HG03039 (cell line): ENCODE data around the gene NAV1.
A peak's percentile ranks its signal among the peaks of the same experiment; 100 is the strongest.
"Not testable (repeated sequence)": the region's sequence is repeated elsewhere in the genome, so short reads cannot be mapped to it uniquely, and the experiment has no call there.

Experiments
- ATAC-seq: cut with Tn5 transposase; IDR thresholded peaks from one replicate; pipeline ENCODE4 v1.9.1; 2021; ENCODE audit warnings: mild to moderate bottlenecking, moderate library complexity; ENCODE audit not compliant: unreplicated experiment

Gene NAV1

GRCh38 chr1:201504179-201504631, 34.7 kb upstream of the NAV1 start:
- no peak for ATAC-seq

GRCh38 chr1:201504799-201505502, 34.0 kb upstream of the NAV1 start:
- no peak for ATAC-seq

- ATAC-seq: no peak
Observed at GRCh38 chr1:201505503-201505890, 33.4 kb upstream of the NAV1 start.

- no peak for ATAC-seq
Observed at GRCh38 chr1:201506092-201506491, 32.8 kb upstream of the NAV1 start.

GRCh38 chr1:201506557-201507359, 32.2 kb upstream of the NAV1 start, which contains the start of gene CSRP1:
CSRP1 (minus strand) TSS chr1:201507123; CDS start chr1:201496303, 10,820 bp downstream.
- peak; percentile 84 for ATAC-seq

- no peak for ATAC-seq
Observed at GRCh38 chr1:201507360-201507675, 31.6 kb upstream of the NAV1 start.

- ATAC-seq: no peak
Observed at GRCh38 chr1:201508809-201509208, 30.1 kb upstream of the NAV1 start.

GRCh38 chr1:201509601-201510374, 29.1 kb upstream of the NAV1 start:
- ATAC-seq: no peak

GRCh38 chr1:201510734-201511133, 28.2 kb upstream of the NAV1 start:
- ATAC-seq: no peak

GRCh38 chr1:201511396-201511940, 27.5 kb upstream of the NAV1 start:
- ATAC-seq: no peak

GRCh38 chr1:201511941-201512539, 26.9 kb upstream of the NAV1 start:
- no peak for ATAC-seq

GRCh38 chr1:201513498-201514243, 25.3 kb upstream of the NAV1 start:
- no peak for ATAC-seq

GRCh38 chr1:201514466-201514865, 24.5 kb upstream of the NAV1 start:
- no peak for ATAC-seq

- no peak for ATAC-seq
Observed at GRCh38 chr1:201515062-201515750, 23.7 kb upstream of the NAV1 start.

- ATAC-seq: no peak
Observed at GRCh38 chr1:201515895-201516294, 23.0 kb upstream of the NAV1 start.

- no peak for ATAC-seq
Observed at GRCh38 chr1:201516511-201517127, 22.3 kb upstream of the NAV1 start.

- no peak for ATAC-seq
Observed at GRCh38 chr1:201517631-201518030, 21.3 kb upstream of the NAV1 start.

GRCh38 chr1:201518071-201518470, 20.9 kb upstream of the NAV1 start:
- no peak for ATAC-seq

- ATAC-seq: not testable (repeated sequence)
Observed at GRCh38 chr1:201520046-201520575, 18.8 kb upstream of the NAV1 start.
